Colonic mucosa (tissue), 4 donors: ENCODE measurements around the gene PAEP. TPM values are rescaled to one million over a fixed set of nuclear protein-coding genes. Genes with fewer than 3 reads are reported as not detected.

Experiments used
- DNase-seq: peaks from one replicate; pipeline ENCODE4 v3.0.0-alpha.2; 2020
- H3K27ac ChIP-seq: fragments of 200-600 bp; one replicate; pipeline ENCODE4 v1.8.0; 2021
- H3K27me3 ChIP-seq: fragments of 200-600 bp; one replicate; pipeline ENCODE4 v1.8.0; 2021
- H3K36me3 ChIP-seq: fragments of 200-600 bp; one replicate; pipeline ENCODE4 v1.8.0; 2021
- H3K4me1 ChIP-seq: fragments of 200-600 bp; one replicate; pipeline ENCODE4 v1.8.0; 2021; ENCODE audit warnings: mild to moderate bottlenecking
- H3K4me3 ChIP-seq: fragments of 200-600 bp; one replicate; pipeline ENCODE4 v1.8.0; 2021
- H3K9ac ChIP-seq, 2 donors: one replicate each; pipeline ENCODE4 v1.7.0; 2013; ENCODE audit warnings: control low read depth in 2 of 2, low read depth in 2 of 2, low read length in 2 of 2
- H3K9me3 ChIP-seq: fragments of 200-600 bp; one replicate; pipeline ENCODE4 v1.8.0; 2021
- CTCF ChIP-seq: fragments of 200-600 bp; IDR thresholded peaks from one replicate; pipeline ENCODE4 v1.8.0; 2022; ENCODE audit warnings: antibody characterized with exemption, mild to moderate bottlenecking
- intact Hi-C: fragments of 100-400 bp; cut with DNase I; formaldehyde crosslinking; loops from one replicate; pipeline ENCODE4 v1.14.1; 2022
- total RNA-seq, 2 donors: library from RNA; stranded (reverse); fragmentation: NEBNext Ultra II Directional in 1 of 2; extraction: Animal tissue kit (Norgen Biotek cat#: 25700) in 1 of 2; gene quantifications; one replicate each; pipeline ENCODE4 v1.2.1, GENCODE V29; 2021
- donor health status: healthy.
- donor health status: DM: no; HTN: no; CAD: no.
- donor health status: DM: no; HTN: no; CAD: no.

PAEP gene
- total RNA-seq, 2 donors from 2014 or later, result not detected

- Histone ChIP-seq H3K36me3 (no peaks in the 10 kb centered on the region), H3K27me3 (no peaks in the 10 kb centered on the region), H3K27ac (no peak overlapping the region), H3K4me1 (no peaks in the 10 kb centered on the region), H3K9ac (no peak overlapping the region), H3K4me3 (no peak overlapping the region), H3K9me3 (no peaks in the 10 kb centered on the region)
- intact Hi-C loops, result no loop called here
- TF ChIP-seq CTCF, result no peak
- DNase-seq, result no peak
Observed at GRCh38 chr9:135596211-135596610, 34.7 kb downstream of the PAEP start.

- intact Hi-C loops, result no loop called here
- Histone ChIP-seq H3K9ac (no peak overlapping the region), H3K36me3 (no peaks in the 10 kb centered on the region), H3K4me3 (no peak overlapping the region), H3K27me3 (no peaks in the 10 kb centered on the region), H3K4me1 (no peaks in the 10 kb centered on the region), H3K27ac (no peak overlapping the region), H3K9me3 (no peaks in the 10 kb centered on the region)
- DNase-seq, result no peak
- TF ChIP-seq CTCF, result no peak
Observed at GRCh38 chr9:135600296-135600817, 38.8 kb downstream of the PAEP start.

GRCh38 chr9:135601988-135602387 lies 40.4 kb downstream of the PAEP start:
- H3K27ac ChIP-seq, result no peak overlapping the region
- no peaks in the 10 kb centered on the region for H3K9me3 ChIP-seq
- intact Hi-C loops, result no loop called here
- no peak for DNase-seq
- no peak overlapping the region for H3K4me3 ChIP-seq
- H3K27me3 ChIP-seq, result no peaks in the 10 kb centered on the region
- H3K4me1 ChIP-seq, result no peaks in the 10 kb centered on the region
- H3K9ac ChIP-seq, result no peak overlapping the region
- H3K36me3 ChIP-seq, result no peaks in the 10 kb centered on the region
- no peak for TF ChIP-seq CTCF

GRCh38 chr9:135602789-135603481 lies 41.4 kb downstream of the PAEP start:
- Histone ChIP-seq H3K36me3 (no peaks in the 10 kb centered on the region), H3K4me3 (no peak overlapping the region), H3K9me3 (no peaks in the 10 kb centered on the region), H3K4me1 (no peaks in the 10 kb centered on the region), H3K27me3 (no peaks in the 10 kb centered on the region), H3K9ac (no peak overlapping the region), H3K27ac (no peak overlapping the region)
- TF ChIP-seq CTCF, result peak; percentile 80
- intact Hi-C loops, result no loop called here
- peak; percentile 53 for DNase-seq

GRCh38 chr9:135604437-135605237 lies 43.1 kb downstream of the PAEP start:
- Histone ChIP-seq H3K27ac (no peak overlapping the region), H3K9ac (no peak overlapping the region), H3K4me3 (no peak overlapping the region), H3K36me3 (no peaks in the 10 kb centered on the region), H3K27me3 (no peaks in the 10 kb centered on the region), H3K9me3 (no peaks in the 10 kb centered on the region), H3K4me1 (no peaks in the 10 kb centered on the region)
- peak; percentile 13 for DNase-seq
- no peak for TF ChIP-seq CTCF
- intact Hi-C loops, result no loop called here
